Uterus (tissue), 2 donors: ENCODE data around the gene SHB.

Experiments
- CTCF ChIP-seq, 4 experiments: fragments of 200-600 bp in 2 of 4; fragments of 450-650 bp in 2 of 4; sonication (generic) in 2 of 4; IDR thresholded peaks; one replicate each; pipeline ENCODE4 v1.5.1; 2016 to 2019; ENCODE audit warnings: antibody characterized with exemption in 4 of 4, mild to moderate bottlenecking in 2 of 4, moderate library complexity in 1 of 4
- POLR2A ChIP-seq, 2 donors: fragments of 450-650 bp; IDR thresholded peaks; one replicate each; pipeline ENCODE4 v1.6.1; 2016; ENCODE audit warnings: antibody characterized with exemption in 2 of 2, mild to moderate bottlenecking in 1 of 2, moderate library complexity in 1 of 2

- TF ChIP-seq POLR2A (IDR thresholded peaks at IDR 0.05) (no peak), CTCF (IDR thresholded peaks at IDR 0.05) (no peak)
Observed at GRCh38 chr9:37984278-37984671, 84.8 kb downstream of the SHB start.
